ENCODE measurements around the gene CAMKK1. TPM values are rescaled to one million over a fixed set of nuclear protein-coding genes. Genes with fewer than 3 reads are reported as not detected.

The CAMKK1 gene
- total and polyA plus RNA-seq, 9 of the 15 experiments (the other 6 are each of a cell fraction or from before 2014, with no cell fraction given) = 0.34 to 7.5 (median 4.9) TPM

DNA sequence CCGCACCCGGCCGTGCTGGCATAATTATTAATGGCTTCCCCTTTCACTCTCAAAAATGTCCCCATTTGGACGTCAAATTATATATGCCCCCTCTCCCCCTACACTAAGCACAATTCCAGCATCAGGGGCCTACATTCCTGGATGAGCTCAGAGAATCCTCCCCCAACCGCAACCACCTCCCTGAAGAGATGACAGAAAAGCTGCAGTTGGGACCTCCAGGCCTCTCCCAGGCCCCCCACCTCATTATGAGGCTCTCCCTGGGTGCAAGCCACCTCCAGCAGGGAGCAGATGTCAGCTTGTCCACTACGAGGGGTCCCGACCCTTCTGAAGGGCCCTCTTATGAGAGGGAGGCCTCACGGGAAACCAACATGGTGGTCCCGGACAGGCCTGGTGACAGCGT, 28.3 kb downstream of the CAMKK1 start:
- H3K36me3 ChIP-seq (ENCODE audit: control insufficient read depth, insufficient read depth, low read length) = peaks cover 14% of the 10 kb centered on the region; the same call in 2 of the 3 replicates
- intact Hi-C loops (cut with micrococcal nuclease) (no loop called here), in situ Hi-C loops (cut with MboI) (no loop called here)
- H3K4me1 ChIP-seq (replicated peaks in 1 of 2; ENCODE audit: control insufficient read depth in 2 of 2, insufficient read depth in 2 of 2, low read length in 2 of 2) = peaks cover 0 to 13% of the 10 kb centered on the region in 2 experiments; a peak in 2 of 5 replicates
- H3K9ac ChIP-seq (ENCODE audit: insufficient read depth in 1 of 2, low read depth in 2 of 2, low read length in 2 of 2) = peak overlapping the region in 1 of 2 experiments; percentile 35; a peak in 1 of 4 replicates
- H3K4me2 ChIP-seq (ENCODE audit: insufficient read depth, low read length) = no peak overlapping the region
- H4K20me1 ChIP-seq (replicated peaks; ENCODE audit: control insufficient read depth, insufficient read depth, low read length) = no peaks in the 10 kb centered on the region
- H2AFZ ChIP-seq (ENCODE audit: low read depth, low read length) = no peak overlapping the region
- 72% methylated on average over 6 of the region's 10 CpGs for WGBS (ENCODE audit: insufficient coverage, low coverage, missing lambda C conversion rate)
- no peaks in the 10 kb centered on the region for H3K9me3 ChIP-seq (replicated peaks; ENCODE audit: control insufficient read depth, insufficient read depth, low read depth, low read length)
- no peak overlapping the region for H3K27ac ChIP-seq (ENCODE audit: extremely low read depth, low read depth, low read length)
- no peak for DNase-seq (ENCODE audit: extremely low read depth in 1 of 4, low spot score in 3 of 4)
- no peaks in the 10 kb centered on the region for H3K79me2 ChIP-seq (ENCODE audit: control insufficient read depth, insufficient read depth, low read length)
- no peak for ATAC-seq
- no TSS peak for BruUV-seq (replicated peaks)
- POLR2A ChIA-PET = interaction anchor here (0.5 kb wide), 1 partner anchor 113 kb away, joined by 3 read pairs; no protein-coding TSS in a partner anchor
- H3K9me1 ChIP-seq (ENCODE audit: control insufficient read depth, insufficient read depth, low read length) = no peaks in the 10 kb centered on the region
- H3K4me3 ChIP-seq = no peak overlapping the region
- no peaks in the 10 kb centered on the region for H3K27me3 ChIP-seq (ENCODE audit: control insufficient read depth in 2 of 2, insufficient read depth in 2 of 2, low read length in 2 of 2)
- FAIRE-seq = no peak
- CTCF ChIA-PET (ENCODE audit: low intra/inter-chr PET ratio) = interaction anchor here (1.0 to 1.7 kb wide), 3 partner anchors 48 to 140 kb away, joined by 3 read pairs; no protein-coding TSS in a partner anchor
- TF ChIP-seq, protein P1, sequence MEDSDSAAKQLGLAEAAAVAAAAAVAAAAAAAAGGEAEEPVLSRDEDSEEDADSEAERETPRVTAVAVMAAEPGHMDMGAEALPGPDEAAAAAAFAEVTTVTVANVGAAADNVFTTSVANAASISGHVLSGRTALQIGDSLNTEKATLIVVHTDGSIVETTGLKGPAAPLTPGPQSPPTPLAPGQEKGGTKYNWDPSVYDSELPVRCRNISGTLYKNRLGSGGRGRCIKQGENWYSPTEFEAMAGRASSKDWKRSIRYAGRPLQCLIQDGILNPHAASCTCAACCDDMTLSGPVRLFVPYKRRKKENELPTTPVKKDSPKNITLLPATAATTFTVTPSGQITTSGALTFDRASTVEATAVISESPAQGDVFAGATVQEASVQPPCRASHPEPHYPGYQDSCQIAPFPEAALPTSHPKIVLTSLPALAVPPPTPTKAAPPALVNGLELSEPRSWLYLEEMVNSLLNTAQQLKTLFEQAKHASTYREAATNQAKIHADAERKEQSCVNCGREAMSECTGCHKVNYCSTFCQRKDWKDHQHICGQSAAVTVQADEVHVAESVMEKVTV (CRISPR knock-in tag; IDR thresholded peaks at IDR 0.05) = no peak
- TF ChIP-seq CBFA2T2 (conservative IDR thresholded peaks at IDR 0.05) (no peak), ZKSCAN3 (CRISPR knock-in tag; IDR thresholded peaks at IDR 0.05) (no peak), ESRRB (CRISPR knock-in tag; IDR thresholded peaks at IDR 0.05; ENCODE audit: borderline replicate concordance) (no peak), HDAC2 (IDR thresholded peaks at IDR 0.05) (no peak), SRF (CRISPR knock-in tag; IDR thresholded peaks at IDR 0.05) (no peak), ZBTB1 (CRISPR knock-in tag; IDR thresholded peaks at IDR 0.05; ENCODE audit: borderline replicate concordance, low read depth) (no peak), ZNF41 (CRISPR knock-in tag; conservative IDR thresholded peaks at IDR 0.05) (no peak)
- TF ChIP-seq, protein P2, sequence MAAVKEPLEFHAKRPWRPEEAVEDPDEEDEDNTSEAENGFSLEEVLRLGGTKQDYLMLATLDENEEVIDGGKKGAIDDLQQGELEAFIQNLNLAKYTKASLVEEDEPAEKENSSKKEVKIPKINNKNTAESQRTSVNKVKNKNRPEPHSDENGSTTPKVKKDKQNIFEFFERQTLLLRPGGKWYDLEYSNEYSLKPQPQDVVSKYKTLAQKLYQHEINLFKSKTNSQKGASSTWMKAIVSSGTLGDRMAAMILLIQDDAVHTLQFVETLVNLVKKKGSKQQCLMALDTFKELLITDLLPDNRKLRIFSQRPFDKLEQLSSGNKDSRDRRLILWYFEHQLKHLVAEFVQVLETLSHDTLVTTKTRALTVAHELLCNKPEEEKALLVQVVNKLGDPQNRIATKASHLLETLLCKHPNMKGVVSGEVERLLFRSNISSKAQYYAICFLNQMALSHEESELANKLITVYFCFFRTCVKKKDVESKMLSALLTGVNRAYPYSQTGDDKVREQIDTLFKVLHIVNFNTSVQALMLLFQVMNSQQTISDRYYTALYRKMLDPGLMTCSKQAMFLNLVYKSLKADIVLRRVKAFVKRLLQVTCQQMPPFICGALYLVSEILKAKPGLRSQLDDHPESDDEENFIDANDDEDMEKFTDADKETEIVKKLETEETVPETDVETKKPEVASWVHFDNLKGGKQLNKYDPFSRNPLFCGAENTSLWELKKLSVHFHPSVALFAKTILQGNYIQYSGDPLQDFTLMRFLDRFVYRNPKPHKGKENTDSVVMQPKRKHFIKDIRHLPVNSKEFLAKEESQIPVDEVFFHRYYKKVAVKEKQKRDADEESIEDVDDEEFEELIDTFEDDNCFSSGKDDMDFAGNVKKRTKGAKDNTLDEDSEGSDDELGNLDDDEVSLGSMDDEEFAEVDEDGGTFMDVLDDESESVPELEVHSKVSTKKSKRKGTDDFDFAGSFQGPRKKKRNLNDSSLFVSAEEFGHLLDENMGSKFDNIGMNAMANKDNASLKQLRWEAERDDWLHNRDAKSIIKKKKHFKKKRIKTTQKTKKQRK (IDR thresholded peaks at IDR 0.05; ENCODE audit: borderline replicate concordance, low read depth, low read length) = no peak
- TF ChIP-seq, protein P3, sequence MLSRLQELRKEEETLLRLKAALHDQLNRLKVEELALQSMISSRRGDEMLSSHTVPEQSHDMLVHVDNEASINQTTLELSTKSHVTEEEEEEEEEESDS (CRISPR knock-in tag; IDR thresholded peaks at IDR 0.05) = no peak
- TF ChIP-seq, protein P4, sequence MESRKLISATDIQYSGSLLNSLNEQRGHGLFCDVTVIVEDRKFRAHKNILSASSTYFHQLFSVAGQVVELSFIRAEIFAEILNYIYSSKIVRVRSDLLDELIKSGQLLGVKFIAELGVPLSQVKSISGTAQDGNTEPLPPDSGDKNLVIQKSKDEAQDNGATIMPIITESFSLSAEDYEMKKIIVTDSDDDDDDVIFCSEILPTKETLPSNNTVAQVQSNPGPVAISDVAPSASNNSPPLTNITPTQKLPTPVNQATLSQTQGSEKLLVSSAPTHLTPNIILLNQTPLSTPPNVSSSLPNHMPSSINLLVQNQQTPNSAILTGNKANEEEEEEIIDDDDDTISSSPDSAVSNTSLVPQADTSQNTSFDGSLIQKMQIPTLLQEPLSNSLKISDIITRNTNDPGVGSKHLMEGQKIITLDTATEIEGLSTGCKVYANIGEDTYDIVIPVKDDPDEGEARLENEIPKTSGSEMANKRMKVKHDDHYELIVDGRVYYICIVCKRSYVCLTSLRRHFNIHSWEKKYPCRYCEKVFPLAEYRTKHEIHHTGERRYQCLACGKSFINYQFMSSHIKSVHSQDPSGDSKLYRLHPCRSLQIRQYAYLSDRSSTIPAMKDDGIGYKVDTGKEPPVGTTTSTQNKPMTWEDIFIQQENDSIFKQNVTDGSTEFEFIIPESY (CRISPR knock-in tag; IDR thresholded peaks at IDR 0.05) = no peak
- TF ChIP-seq, protein P5, sequence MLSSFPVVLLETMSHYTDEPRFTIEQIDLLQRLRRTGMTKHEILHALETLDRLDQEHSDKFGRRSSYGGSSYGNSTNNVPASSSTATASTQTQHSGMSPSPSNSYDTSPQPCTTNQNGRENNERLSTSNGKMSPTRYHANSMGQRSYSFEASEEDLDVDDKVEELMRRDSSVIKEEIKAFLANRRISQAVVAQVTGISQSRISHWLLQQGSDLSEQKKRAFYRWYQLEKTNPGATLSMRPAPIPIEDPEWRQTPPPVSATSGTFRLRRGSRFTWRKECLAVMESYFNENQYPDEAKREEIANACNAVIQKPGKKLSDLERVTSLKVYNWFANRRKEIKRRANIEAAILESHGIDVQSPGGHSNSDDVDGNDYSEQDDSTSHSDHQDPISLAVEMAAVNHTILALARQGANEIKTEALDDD (IDR thresholded peaks at IDR 0.05) = no peak
